Adrenal gland (tissue), 12 donors: ENCODE results near the gene MORN1. TPM values are rescaled to one million over a fixed set of nuclear protein-coding genes. Genes with fewer than 3 reads are reported as not detected.

ENCODE experiments used
- DNase-seq, 7 donors: peaks; one replicate each; pipeline ENCODE4 v3.0.0-alpha.2; 2019 to 2020
- H3K27ac ChIP-seq, 5 donors: fragments of 200-600 bp; sonication (generic) in 4 of 5; 1 replicate in 3 of 5; 2 replicates in 2 of 5; pipeline versions ENCODE4 v1.5.1 to v1.8.0; 2016 to 2020; ENCODE audit warnings: mild to moderate bottlenecking in 1 of 5
- H3K27me3 ChIP-seq: fragments of 200-600 bp; 2 replicates; pipeline ENCODE4 v1.8.0; 2021
- H3K36me3 ChIP-seq, 2 donors: fragments of 200-600 bp; replicated peaks in 1 of 2; 1 replicate in 1 of 2; 2 replicates in 1 of 2; pipeline versions ENCODE4 v1.5.1 to v1.8.0; 2018 to 2022
- H3K4me1 ChIP-seq, 2 donors: fragments of 200-600 bp; replicated peaks in 1 of 2; 1 replicate in 1 of 2; 2 replicates in 1 of 2; pipeline versions ENCODE4 v1.5.1 to v1.8.0; 2018 to 2021
- H3K4me3 ChIP-seq, 4 donors: fragments of 200-600 bp; sonication (generic) in 3 of 4; one replicate each; pipeline ENCODE4 v1.5.1; 2016 to 2018
- H3K9me3 ChIP-seq, 3 donors: fragments of 200-600 bp; sonication (generic) in 1 of 3; replicated peaks in 1 of 3; 1 replicate in 2 of 3; 2 replicates in 1 of 3; pipeline versions ENCODE4 v1.5.1 to v1.8.0; 2016 to 2021
- POLR2A ChIP-seq, 2 donors: fragments of 450-650 bp; IDR thresholded peaks; one replicate each; pipeline ENCODE4 v1.6.1; 2017; ENCODE audit warnings: antibody characterized with exemption in 2 of 2, mild to moderate bottlenecking in 2 of 2, moderate library complexity in 1 of 2
- WGBS, 4 donors: extraction: QIAGEN DNeasy Blood & Tissue Kit in 2 of 4; methylation state at CpG; one replicate each; pipeline versions ENCODE4 v1.1.5 to v1.1.7; 2013 to 2017; 5-methylcytosine and 5-hydroxymethylcytosine counted together
- intact Hi-C, 2 donors: fragments of 100-400 bp; cut with DNase I; formaldehyde crosslinking; loops; one replicate each; pipeline versions ENCODE4 v1.14.1 to v1.15.0; 2022 to 2023
- polyA plus RNA-seq, 3 donors: library from polyadenylated mRNA; stranded (reverse); fragments of 200-250 nt in 2 of 3; fragments of 350-450 nt in 1 of 3; fragmentation: Illumina TruSeq in 1 of 3; extraction: RNeasy Lipid Tissue Mini Kit (QIAGEN cat#74804) in 1 of 3; gene quantifications; one replicate each; pipeline ENCODE4 v1.2.3, GENCODE V29; 2013 to 2014
- total RNA-seq, 9 donors: library from RNA; depleted of rRNA in 4 of 9; stranded (reverse); fragments of >200 nt in 4 of 9; fragments of 120-200 nt in 1 of 9; fragmentation: NEBNext Ultra II Directional in 1 of 9; extraction: Animal tissue kit (Norgen Biotek cat#: 25700) in 1 of 9; gene quantifications; one replicate each; pipeline versions ENCODE4 v1.1.0 to v1.2.4, GENCODE V29; 2013 to 2023
- TF ChIP-seq, protein P1 (sequence below), 6 experiments: fragments of 450-650 bp in 4 of 6; fragments of 200-600 bp in 2 of 6; sonication (generic) in 1 of 6; IDR thresholded peaks; 1 replicate in 5 of 6; 2 replicates in 1 of 6; pipeline versions ENCODE4 v1.5.1 to v1.8.0; 2016 to 2021; ENCODE audit warnings: antibody characterized with exemption in 6 of 6, mild to moderate bottlenecking in 2 of 6, moderate library complexity in 1 of 6
- donor health status: healthy with polysubstance abuse.
- donor health status: Bipolar disorder and iron deficiency.
- donor health status: DM: yes; HTN: yes; CAD: no.
- donor health status: DM: no; HTN: no; CAD: no.
- donor health status: DM: no; HTN: no; CAD: no.
- donor health status: DM: yes; HTN: yes; CAD: no.

Gene MORN1
- total and polyA plus RNA-seq, 12 donors = 1.8 to 14.1 (median 8.7) TPM

DNA sequence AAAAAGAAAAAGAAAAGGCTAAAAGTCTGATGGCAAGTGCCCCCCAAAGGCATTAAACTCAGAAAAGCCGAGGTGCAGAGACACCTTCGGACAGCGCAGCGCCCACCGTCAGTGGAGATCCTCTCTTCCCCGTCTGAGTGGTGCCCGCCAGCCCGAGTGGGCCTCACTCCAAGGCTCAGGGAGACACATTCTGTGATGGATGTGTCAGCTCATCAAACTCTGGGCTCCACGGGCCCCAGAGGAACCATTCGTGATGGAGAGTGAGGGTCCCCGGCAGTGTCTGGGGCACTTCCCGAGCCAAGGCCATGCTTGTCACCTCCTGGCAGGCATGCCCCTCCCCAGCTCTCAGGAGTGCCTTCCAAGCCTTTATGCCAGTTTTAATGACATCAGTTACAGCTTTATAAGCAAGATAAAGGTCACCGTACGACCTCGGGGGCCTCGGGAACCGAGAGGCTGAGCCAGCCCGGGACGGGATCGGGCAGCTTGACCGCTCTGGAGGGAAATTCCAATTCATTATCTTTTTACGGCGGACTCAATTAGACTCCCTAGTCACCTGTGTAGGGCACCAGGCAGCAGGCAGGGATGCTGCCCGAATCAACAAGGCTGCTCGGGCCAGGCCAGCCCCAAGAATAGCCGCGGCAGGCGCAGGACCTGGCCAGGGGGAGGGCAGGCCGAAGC lies 49.5 kb downstream of the MORN1 start:
- no peak for DNase-seq
- 67 to 78% (median 71%) methylated on average over 27 to 29 of the region's 29 CpGs for WGBS, 4 donors
- intact Hi-C loops = no loop called here
- H3K27ac ChIP-seq = no peak overlapping the region
- H3K4me3 ChIP-seq = no peak overlapping the region
- no peak for TF ChIP-seq POLR2A (IDR thresholded peaks at IDR 0.05)
- TF ChIP-seq, protein P1, sequence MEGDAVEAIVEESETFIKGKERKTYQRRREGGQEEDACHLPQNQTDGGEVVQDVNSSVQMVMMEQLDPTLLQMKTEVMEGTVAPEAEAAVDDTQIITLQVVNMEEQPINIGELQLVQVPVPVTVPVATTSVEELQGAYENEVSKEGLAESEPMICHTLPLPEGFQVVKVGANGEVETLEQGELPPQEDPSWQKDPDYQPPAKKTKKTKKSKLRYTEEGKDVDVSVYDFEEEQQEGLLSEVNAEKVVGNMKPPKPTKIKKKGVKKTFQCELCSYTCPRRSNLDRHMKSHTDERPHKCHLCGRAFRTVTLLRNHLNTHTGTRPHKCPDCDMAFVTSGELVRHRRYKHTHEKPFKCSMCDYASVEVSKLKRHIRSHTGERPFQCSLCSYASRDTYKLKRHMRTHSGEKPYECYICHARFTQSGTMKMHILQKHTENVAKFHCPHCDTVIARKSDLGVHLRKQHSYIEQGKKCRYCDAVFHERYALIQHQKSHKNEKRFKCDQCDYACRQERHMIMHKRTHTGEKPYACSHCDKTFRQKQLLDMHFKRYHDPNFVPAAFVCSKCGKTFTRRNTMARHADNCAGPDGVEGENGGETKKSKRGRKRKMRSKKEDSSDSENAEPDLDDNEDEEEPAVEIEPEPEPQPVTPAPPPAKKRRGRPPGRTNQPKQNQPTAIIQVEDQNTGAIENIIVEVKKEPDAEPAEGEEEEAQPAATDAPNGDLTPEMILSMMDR (IDR thresholded peaks at IDR 0.05) = no peak
- H3K36me3 ChIP-seq = no peaks in the 10 kb centered on the region
- no peaks in the 10 kb centered on the region for H3K4me1 ChIP-seq
- no peaks in the 10 kb centered on the region for H3K9me3 ChIP-seq
- no peaks in the 10 kb centered on the region for H3K27me3 ChIP-seq

DNA sequence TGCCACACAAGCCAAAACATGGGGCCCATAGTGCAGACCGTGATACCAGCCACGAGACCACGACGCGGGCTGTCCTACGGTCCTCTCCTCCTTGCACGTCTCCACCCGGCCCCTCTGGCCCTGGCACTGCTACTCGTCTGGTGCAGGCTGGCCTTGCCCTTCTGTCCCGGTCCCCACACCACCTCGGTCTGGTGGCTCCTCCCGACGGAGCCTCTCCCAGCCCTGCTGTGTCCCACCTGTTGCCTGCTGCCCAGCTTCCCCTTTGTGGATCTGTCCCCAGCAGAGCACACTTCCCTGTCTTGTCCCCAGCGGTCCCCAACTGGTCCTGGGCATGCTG lies 50.5 kb downstream of the MORN1 start:
- H3K4me1 ChIP-seq = no peaks in the 10 kb centered on the region
- intact Hi-C loops = no loop called here
- 89 to 99% (median 95%) methylated on average over 11 to 14 of the region's 14 CpGs for whole genome bisulfite sequencing, 4 donors
- H3K4me3 ChIP-seq = no peak overlapping the region
- no peaks in the 10 kb centered on the region for H3K36me3 ChIP-seq
- no peak for DNase-seq
- no peaks in the 10 kb centered on the region for H3K9me3 ChIP-seq
- H3K27me3 ChIP-seq = no peaks in the 10 kb centered on the region
- H3K27ac ChIP-seq = no peak overlapping the region
- TF ChIP-seq, protein P1 (IDR thresholded peaks at IDR 0.05) = no peak
- no peak for TF ChIP-seq POLR2A (IDR thresholded peaks at IDR 0.05)

DNA sequence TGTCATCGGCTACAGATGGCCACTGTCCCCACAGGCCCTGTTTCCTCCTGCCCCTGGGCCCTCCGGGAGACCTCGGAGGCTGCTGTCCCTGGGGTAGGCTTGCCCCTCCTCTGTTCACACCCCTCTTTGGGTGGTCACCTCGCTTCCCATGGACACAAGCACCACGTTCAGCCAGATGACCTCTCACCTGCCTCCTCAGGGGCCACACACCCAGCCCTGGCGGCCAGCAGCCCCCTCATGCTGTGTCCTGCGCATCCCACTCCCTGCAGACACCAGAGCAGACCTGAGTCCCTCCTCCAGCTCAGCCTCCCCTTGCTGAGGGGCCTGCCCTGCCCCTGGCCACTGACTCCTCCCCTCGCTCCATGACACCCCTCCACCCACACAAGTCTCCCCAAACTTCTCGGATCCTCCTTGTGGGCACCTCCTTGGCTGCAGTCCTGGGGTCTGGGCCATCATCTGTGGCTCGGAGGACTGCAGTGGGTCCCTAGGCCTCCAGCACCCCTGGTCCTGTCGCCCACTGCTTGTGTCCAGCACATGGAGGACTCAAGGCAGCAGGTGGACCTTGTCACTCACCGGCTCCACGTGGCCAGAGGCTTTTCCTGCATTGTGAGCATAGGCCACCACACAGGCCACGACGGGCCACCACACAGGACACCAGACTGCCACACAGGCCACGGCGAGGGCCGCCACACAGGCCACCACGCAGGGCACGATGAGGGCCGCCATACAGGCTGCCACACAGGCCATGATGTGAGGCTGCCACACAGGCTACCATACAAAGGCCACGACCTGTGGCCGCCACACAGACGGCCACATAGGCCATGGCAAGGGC lies 51.1 kb downstream of the MORN1 start:
- no peak for DNase-seq
- Histone ChIP-seq H3K27ac (no peak overlapping the region), H3K27me3 (no peaks in the 10 kb centered on the region), H3K4me3 (no peak overlapping the region), H3K4me1 (no peaks in the 10 kb centered on the region), H3K36me3 (no peaks in the 10 kb centered on the region), H3K9me3 (no peaks in the 10 kb centered on the region)
- WGBS, 4 donors = 86 to 96% (median 90%) methylated on average over 4 to 24 of the region's 24 CpGs
- intact Hi-C loops = no loop called here
- TF ChIP-seq POLR2A (IDR thresholded peaks at IDR 0.05) = no peak
- TF ChIP-seq, protein P1 (IDR thresholded peaks at IDR 0.05) = no peak

DNA sequence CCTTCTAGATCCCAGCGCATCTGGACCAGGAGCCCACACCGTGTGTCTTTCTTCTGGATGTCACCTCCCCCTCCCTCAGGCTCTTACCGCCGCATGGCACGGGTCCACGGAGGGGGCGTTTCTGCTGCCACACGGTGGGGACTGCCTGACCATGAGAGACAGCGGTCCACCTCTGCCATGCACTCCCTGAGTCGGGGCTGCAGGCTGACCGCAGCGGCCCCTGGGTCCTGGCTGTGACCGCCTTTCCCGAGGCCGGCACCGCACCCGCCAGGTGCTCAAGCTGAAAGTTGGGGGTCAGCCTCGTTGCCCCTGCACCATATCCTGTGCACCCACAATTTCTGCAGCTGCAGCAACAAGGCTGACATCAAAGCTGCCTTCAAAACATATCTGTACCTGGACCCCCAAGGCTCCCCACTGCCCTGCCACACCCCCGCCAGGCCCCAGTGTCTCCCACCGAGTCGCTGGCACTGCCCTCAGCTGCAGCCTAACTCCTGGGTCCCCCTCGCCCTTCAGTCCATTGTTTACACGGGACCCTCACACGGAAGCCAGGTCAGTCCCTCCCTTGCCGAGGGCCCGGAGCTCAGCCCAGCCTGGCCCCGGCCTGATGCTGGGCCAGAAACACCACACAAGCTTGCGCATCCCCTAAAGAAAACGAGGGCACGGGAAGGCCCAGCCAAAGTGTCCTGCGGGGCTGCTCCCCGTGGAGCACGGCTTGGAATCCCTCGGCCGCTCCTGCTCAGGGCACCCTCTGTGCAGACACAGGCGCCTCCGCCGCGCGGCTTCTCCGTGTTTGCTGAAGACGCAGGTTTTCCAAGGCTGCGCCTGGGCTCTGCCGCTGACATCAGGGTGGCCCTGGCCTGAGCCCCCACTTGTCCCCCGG lies 51.9 kb downstream of the MORN1 start:
- H3K9me3 ChIP-seq = no peaks in the 10 kb centered on the region
- H3K36me3 ChIP-seq = no peaks in the 10 kb centered on the region
- DNase-seq = no peak
- H3K27ac ChIP-seq = no peak overlapping the region
- 81 to 90% (median 84%) methylated on average over 20 to 45 of the region's 45 CpGs for WGBS, 4 donors
- no peak for TF ChIP-seq POLR2A (IDR thresholded peaks at IDR 0.05)
- TF ChIP-seq, protein P1 (IDR thresholded peaks at IDR 0.05) = no peak
- no peaks in the 10 kb centered on the region for H3K27me3 ChIP-seq
- intact Hi-C loops = no loop called here
- no peak overlapping the region for H3K4me3 ChIP-seq
- no peaks in the 10 kb centered on the region for H3K4me1 ChIP-seq
